DMS114 treated with DMSO at 0.1 percent for 48 hours (cell line): ENCODE measurements around the gene NKIRAS1.

Experiments used
- DNase-seq: peaks from one replicate; lab custom pipeline; 2025; ENCODE audit not compliant: unreplicated experiment; lab: John Stamatoyannopoulos, UW

NKIRAS1 gene

DNA sequence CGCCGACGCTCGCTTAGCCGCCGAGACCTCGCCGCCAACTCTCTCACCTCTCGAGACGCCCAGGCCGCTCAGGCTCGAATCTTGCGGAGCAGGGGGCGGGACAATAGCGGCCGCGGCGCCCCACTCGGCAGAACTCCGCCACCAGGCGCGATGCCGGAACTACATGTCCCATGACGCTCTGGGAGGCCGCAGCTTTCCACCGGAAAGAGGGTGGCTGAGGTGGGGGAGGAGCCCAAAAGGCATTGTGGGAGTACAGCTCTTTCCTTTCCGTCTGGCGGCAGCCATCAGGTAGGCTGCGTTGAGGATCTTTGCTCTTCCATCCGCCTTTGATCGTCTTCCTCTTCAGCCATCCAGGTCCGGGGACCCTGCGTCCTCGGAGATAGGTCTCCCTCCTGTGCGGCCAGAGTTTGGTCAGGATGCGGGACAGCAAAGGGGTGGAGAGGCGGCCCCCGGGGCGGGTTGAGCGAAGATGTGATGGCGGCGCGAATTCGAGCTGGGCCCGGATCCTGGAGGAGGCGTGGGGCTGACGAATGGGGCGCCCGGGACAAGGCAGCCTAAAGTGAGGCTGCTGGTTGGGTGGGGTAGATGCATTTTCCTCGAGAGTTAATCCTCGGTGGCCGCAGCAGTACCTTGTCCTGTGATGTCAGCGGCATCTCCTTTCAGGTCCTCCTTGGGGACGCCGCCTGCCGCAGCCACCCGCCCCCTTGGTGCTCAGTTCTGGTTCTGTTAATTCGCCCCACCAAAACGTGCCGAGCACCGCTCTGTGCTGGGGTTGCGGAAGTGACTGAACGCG is at the start of gene NKIRAS1, which contains the start of gene RPL15:
NKIRAS1 (minus strand) TSS at position 105 of the 793 bp plus-strand sequence. CDS start 6,086 bp downstream, outside the sequence.
RPL15 (plus strand) TSS at position 247 of the 793 bp plus-strand sequence. CDS start 728 bp downstream, outside the sequence.
- DNase-seq, result peak; percentile 91

DNA sequence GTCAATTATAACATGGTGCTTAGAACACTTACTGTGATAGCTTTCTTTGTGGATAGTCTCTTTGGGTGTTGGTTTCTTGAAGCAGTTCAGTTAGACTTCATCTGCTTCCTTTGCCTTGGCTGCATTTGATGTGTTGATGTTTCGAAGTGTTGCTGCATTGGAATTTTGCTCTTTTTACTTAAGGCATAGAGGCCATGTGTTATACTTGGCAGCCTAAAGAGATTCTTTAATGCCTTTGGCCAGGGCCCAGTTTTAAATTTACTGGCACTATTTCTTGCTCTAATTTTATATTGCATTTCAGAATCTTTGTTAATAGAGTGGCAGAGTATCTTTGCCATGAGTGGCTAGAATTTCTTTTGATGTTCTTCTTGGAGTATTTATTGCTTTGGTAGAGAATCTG is 49.5 kb upstream of the NKIRAS1 start:
- no peak for DNase-seq

DNA sequence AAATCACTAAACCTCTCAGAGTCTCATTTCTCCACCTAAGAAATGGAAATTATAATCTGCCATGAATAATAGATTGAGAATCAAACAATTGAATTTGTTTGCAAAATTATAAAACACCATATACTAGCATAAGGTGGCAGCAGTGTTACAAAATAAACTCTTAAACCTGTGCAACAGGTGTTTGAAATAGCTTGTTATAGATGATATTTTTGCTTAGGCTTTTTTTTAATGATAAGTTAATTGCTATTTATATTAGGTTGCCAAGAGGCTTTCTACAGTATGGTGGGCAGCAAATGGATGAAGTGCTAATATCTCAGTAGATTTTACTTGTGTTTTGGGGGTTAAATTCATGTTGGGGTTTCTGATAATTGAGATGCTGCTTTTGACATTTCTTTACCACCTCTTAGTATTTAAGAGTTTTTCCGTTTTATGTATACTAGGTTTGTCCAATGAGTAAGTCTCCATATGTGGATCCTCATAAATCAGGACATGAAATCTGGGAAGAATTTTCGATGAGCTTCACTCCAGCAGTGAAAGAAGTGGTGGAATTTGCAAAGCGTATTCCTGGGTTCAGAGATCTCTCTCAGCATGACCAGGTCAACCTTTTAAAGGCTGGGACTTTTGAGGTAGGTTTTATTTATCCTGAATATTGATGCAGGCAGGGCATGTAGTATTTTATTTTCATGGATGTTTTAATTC is 47.9 kb upstream of the NKIRAS1 start:
- no peak for DNase-seq

DNA sequence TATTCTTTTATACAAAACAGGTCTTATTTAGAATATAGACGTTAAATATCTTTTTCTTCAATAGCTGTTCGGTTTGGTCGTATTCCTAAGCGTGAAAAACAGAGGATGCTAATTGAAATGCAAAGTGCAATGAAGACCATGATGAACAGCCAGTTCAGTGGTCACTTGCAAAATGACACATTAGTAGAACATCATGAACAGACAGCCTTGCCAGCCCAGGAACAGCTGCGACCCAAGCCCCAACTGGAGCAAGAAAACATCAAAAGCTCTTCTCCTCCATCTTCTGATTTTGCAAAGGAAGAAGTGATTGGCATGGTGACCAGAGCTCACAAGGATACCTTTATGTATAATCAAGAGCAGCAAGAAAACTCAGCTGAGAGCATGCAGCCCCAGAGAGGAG is 45.1 kb upstream of the NKIRAS1 start:
- DNase-seq, result no peak

DNA sequence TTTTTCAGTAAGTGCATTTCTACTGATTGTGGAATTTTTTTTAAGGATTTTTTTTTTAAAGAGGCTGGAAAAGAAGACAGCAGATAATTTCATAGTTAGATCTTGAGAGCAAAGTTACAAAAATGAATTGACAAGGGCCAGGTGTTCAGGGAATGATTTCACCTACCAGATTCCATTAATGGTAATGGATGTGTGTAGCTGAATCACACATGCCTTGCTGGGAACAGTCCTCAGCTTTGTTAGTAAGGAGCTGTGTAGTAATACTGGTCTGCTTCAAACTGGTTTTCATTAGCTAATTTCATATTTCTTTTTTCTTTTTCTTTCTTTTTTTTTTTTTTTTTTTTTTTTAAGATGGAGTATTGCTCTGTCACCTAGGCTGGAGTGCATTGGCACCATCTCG is 44.3 kb upstream of the NKIRAS1 start:
- no peak for DNase-seq

DNA sequence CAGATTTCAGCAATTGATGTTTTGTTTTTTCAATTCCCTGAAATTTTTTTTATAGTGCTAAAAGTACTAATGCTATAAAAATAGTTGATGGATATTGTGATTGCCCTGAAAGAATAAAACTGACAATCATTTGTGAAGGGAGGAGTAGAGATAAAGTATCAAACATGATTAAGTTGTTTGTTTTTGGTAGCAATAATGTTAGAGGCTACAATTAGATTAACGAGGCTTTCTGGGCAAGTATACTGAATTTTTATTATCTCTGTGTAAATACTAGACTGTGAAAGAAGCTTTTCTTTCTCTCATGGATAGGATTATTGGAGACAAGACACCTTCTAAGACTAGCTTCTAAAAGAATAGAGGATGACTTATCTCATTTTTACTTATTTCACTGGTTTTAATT is 43.9 kb upstream of the NKIRAS1 start:
- no peak for DNase-seq

DNA sequence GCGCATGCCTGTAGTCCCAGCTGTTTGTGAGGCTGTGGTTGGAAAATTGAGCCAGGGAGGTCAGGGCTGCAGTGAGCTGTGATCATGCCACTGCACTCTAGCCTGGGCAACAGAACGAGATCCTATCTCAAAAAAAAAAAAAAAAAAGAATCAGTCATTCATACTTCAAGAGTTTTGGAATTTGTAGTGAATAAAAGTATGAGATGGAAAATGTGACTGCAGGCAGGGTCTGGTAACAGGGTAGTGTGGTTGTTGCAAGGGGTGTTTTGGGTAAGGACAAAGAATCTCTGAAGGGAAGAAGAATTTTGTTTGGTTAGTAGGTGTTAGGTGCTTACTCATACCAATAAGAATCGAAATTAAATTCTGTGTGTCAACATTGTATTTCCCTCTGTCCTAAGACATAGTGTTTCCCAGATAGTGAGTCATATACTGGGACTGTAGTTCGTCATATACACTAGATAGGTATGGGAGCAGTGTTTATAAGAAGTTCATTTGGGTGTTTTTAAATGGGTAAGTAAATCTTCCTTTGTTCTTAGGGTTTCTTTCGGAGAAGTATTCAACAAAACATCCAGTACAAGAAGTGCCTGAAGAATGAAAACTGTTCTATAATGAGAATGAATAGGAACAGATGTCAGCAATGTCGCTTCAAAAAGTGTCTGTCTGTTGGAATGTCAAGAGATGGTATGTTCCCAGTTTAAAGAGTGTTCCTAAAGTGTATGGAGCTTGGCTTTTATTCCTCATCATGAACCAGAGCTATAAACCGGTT is 42.5 kb upstream of the NKIRAS1 start:
- DNase-seq, result no peak

DNA sequence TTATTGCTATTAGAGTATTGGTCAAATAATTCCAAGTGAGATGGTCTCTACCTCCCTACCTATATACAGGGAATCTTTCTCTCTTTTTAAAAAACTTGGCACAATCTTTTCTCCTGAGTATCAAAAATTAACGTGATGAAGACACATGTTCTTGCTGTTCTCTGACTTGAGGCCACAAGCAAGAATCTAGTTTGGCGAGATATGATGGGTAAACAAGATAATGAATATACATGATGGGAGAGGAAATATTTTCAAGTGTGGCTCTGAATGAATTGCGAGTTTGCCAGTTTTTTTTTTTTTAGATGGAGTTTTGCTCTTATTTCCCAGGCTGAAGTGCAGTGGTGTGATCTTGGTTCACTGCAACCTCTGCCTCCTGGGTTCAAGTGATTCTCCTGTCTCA is 39.9 kb upstream of the NKIRAS1 start:
- no peak for DNase-seq

DNA sequence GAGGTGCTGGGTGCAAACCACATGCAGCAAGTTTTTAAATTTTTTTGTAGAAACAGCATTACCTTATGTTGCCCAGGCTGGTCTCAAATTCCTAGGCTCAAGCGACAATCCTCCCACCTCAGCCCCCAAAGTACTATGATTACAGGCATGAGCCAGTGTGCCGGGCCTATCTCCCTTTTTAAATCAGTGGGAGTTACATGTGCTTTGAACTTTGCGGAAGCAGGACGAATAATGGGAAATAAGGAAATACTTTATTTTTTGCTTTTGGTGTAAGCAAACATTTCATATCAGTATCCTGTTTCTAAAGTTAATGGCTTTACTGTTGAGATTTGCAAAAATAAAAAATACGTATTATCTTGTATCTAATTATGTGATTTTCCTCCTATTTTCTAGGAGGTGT is 37.4 kb upstream of the NKIRAS1 start:
- DNase-seq, result no peak

DNA sequence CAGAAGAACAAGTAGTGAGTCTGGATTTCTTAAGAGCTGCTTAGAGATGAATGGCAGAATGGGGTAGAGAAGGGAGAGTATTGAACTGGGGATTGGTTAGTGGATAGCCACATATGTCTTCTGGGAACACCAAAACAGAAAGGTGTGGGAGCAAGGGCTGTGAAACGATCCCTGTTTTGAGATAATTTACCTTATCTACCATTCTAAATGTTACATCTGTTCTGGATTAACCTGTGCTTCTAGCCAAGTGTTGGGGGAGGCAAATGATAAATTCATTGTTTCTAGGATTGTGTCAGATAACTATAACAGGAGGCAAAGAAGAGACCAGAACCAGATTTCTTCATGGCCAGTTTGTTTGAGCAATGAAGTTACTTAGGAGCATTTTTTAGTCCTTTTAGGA is 36.7 kb upstream of the NKIRAS1 start:
- no peak for DNase-seq

DNA sequence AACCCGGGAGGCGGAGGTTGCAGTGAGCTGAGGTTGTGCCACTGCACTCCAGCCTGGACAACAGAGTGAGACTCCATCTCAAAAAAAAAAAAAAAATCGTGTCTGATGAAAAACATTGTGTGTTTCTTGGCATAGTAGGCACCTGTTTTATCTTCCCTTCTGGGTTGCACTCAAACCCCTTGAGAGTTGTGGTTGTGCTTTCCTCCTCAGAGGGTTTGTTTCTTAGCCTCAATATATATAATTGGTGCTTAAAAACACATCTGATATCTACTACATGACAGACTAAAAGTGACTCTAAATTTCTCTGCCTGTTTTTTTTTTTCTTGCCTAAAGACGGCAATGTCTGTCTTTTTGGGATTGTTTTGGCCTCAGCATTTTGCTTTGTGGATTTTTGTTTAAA is 35.9 kb upstream of the NKIRAS1 start:
- DNase-seq, result no peak

DNA sequence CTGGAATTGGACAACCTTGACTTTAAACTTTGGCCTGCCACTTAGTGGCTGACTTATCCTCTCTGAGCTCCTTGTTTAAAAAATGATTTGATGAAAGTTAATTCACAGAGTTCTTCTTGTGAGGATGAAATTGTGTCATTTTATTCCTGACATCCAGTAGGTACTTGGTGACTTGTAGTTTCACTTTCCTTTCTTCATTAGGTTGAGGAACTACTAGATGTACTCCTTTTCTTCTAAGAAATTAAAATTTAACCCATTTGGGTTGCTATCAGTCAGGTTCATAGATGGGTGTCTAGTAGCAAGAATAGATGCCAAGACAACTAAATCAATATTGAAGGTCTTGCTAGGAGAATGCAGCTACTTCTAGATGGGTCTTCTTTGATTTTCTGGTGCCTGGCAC is 33.5 kb upstream of the NKIRAS1 start:
- DNase-seq, result no peak

DNA sequence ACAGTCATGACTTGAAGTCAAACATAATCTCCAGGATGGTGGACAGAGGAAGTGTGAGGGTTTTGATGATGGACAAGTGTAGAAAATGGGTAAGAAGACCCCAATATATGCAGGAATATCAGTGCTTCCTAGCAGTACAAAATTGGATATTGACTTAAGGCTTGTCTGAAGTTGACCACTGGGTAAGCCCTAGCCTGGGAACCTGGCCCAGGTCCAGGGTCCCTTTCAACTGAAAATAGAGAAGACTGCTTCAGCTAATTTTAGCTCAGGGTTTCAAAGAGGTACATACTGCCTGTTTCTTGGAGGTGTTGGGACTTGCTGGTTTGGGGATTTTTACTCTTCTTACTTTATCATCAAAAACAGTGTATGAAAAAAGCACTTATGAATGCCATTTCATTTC is 33.0 kb upstream of the NKIRAS1 start:
- no peak for DNase-seq

DNA sequence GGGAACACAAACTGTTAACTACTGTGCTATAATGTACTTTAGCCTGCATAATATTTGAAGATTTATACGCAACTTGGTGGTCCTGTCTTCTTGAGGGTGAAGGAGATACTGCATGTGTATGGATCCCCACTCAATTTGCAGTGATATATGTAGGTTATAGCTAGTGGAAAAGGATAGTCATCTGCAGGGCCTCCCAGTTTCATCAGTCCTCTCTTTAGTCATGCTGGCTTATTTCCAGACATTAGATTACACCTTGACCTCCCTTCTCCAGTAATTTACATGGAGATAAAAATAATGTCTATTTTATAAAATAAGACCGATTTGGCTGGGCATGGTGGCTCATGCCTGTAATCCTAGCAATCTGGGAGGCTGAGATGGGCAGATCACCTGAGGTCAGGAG is 32.0 kb upstream of the NKIRAS1 start:
- no peak for DNase-seq

DNA sequence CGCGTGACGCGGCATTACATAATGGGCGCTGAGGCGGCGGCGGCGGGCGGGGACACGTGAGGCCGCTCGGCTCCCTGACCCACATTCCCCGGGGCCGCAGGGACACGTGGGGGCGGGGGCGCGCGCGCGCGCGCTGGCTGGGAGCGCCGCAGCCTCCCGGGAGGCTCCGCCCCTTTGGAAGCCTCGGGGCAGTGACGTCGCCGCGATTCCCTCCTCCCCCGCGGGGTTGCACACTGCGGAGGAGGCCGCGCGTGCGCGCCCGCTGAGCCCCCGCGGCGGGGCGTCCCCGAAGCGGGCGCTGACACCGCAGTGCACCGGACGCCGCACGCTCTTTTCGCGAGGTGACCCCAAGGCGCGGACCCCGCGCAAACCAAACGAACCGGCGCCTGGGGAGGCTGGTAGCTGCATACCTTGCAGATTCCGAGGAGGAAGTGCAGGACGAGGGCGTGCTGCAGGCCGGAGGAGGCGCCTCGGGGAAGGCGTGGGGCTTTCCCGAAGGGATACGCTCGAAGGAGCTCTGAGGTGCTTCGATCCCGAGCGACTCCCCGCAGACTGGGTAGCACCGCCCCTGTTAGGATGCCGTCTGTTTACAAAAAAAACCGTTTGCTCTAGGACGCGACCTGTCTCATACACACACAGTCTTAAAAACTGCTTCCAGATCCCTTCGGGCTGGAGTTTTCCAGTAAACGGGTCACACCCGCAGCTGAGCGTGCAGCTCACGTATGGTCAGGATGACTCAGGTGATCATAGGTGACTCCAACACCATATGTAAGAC is 29.3 kb upstream of the NKIRAS1 start:
- peak; percentile 77 for DNase-seq

DNA sequence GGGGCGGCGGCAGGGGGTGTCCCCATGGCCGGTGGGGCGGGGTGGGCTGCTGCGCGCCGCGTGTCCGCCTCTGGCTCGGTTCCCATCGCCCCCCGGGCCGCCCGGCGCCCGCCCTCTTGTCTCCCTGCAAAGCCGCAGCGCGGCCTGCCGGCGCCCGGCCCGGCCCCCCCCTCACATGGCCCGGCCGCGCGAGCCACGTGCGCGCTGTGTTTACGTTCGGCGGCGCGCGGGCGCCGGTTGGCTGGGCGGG is 28.8 kb upstream of the NKIRAS1 start:
- no peak for DNase-seq

DNA sequence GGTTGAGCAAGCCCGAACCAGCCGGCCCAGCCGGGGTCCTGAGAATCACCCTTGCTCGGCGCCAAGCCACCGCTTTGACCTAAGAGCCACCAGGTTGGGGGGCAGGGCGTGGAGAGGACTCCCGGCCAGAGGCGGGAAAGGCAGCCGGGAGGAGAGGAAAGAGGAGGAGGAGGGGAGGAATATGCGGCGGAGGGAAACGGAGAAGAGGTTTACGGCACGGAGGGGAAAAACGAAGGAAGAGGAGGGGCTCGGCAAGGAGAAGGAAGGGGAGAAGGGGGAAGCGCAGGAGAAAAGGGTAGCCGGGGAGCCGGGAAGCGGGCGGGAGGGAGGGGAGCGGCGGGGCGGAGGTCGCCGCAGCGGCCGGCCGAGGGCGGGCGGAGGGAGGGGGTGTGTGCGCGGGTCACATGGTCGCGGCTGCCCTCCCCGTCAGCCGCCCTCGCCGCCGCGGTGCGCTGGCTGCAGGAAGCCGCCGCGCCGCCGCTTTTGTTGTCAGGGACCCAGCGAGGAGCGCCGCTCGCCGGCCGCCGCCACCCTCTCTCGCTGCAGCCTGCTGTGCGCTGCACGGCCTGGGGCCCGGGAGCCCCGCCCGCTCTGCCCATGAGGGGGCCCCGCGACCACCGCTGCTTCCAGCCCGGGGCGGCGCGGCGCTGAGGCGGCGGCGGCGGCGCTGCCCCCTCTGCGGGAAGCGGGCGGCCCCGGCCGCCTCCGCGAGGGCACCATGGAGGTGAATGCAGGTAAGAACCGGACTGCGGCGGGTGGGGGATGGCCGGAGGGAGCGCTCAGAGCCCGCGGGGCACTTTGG is 28.3 kb upstream of the NKIRAS1 start, which contains the start of gene NR1D2:
NR1D2 (plus strand) TSS at position 426 of the 802 bp plus-strand sequence; CDS start at position 719, 293 bp downstream.
- DNase-seq, result peak; percentile 35

DNA sequence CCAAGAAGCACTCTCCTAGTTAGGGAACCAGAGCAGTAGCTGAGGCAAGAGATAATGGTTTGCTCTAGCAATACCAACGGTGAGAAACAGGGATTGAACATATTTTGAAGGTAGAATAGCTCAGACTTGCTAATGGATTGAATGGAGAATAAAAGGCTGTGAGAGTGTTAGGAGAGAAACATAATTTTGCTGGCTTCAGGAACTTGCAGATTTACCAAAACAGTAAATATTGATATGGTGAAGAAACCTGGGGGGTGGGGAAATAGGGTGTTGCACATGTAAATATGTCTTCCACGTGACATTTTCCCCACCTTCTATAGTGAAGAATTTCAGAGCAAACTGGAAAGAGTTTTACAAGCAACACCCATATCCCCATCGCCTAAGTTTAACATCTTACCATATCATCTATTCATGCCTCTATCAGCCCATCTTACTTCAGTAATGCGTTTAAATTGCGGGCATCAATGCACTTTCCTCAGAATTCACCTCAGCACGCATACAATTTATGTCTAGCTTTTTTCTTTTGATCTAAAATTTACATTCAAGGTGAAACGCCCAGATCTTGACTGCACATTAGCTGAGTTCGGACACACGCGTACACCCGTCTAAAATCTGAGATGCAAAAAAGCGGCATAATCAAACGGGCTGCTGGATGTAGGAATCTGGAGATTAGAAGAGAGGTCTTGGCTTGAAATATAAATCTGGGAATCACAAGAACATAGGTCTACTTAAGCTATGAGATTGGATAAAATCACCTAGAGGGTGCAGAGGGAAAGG is 27.4 kb upstream of the NKIRAS1 start:
- DNase-seq, result no peak

DNA sequence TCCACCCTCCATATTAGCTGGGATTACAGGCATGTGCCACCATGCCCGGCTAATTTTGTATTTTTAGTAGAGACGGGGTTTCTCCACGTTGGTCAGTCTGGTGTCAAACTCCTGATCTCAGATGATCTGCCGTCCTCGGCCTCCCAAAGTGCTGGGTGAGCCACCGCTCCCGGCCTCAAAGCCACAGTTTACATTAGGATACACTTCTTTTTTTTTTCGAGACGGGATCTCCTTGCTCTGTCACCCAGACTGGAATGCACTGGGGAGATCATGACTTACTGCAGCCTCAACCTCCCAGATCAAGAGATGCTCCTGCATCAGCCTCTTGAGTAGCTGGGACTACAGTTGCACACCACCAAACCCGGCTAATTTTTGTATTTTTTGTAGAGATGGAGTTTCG is 25.8 kb upstream of the NKIRAS1 start:
- DNase-seq, result no peak

DNA sequence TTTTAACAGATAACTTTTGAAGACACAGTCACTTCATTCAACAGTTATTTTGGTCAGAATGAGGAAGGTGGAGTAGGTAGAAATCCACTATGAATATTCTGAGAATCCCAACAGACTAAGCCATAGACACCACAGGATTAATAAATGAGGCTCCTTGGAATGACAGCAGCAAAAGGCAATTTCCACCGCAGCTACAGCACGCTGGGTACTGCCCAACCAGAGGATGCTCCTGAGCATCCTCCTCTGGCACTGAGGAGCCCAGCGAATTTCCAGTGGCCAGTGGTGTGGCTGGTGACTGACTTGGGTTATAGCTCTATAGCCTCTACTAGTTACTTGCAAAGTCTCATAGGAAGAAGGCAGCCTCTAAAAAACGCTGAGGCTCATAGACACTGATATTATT is 24.6 kb upstream of the NKIRAS1 start:
- DNase-seq, result no peak
